ENCODE results near the gene EZH1. TPM values are rescaled to one million over a fixed set of nuclear protein-coding genes. Genes with fewer than 3 reads are reported as not detected.

Gene EZH1
- total RNA-seq, 1 experiment from 2014 or later, result 16.9 TPM

- no peaks in the 10 kb centered on the region for H3K36me3 ChIP-seq (ENCODE audit: control insufficient read depth, insufficient read depth, low read length)
- CTCF ChIA-PET, result interaction anchor here (0.7 kb wide), 1 partner anchor 183 kb away, joined by 4 read pairs; no protein-coding TSS in a partner anchor
- BruUV-seq (replicated peaks), result no TSS peak
- Mint-ChIP-seq H3K36me3 (ENCODE audit: insufficient read depth, unreplicated experiment) (no peaks in the 10 kb centered on the region), H3K27me3 (ENCODE audit: insufficient read depth, unreplicated experiment) (peaks cover 6% of the 10 kb centered on the region), H3K4me3 (ENCODE audit: unreplicated experiment) (no peak overlapping the region), H3K27ac (ENCODE audit: unreplicated experiment) (no peak overlapping the region), H3K9me3 (ENCODE audit: unreplicated experiment) (no peaks in the 10 kb centered on the region), H3K4me1 (ENCODE audit: low read depth, unreplicated experiment) (peaks cover 10% of the 10 kb centered on the region)
- no peak for TF ChIP-seq CTCF (IDR thresholded peaks at IDR 0.05; ENCODE audit: insufficient read depth in 1 of 2, low read depth in 1 of 2, low read length in 1 of 2, severe bottlenecking in 1 of 2, unreplicated experiment in 1 of 2)
- intact Hi-C loops (cut with micrococcal nuclease; ENCODE audit: unreplicated experiment), result no loop called here
- no peaks in the 10 kb centered on the region for H3K9me3 ChIP-seq
- no peaks in the 10 kb centered on the region for H3K27me3 ChIP-seq (replicated peaks; ENCODE audit: control insufficient read depth, insufficient read depth, low read length)
- no peak overlapping the region for H3K4me3 ChIP-seq (ENCODE audit: low read depth, low read length)
- H3K4me1 ChIP-seq, result no peaks in the 10 kb centered on the region
- POLR2A ChIA-PET, result interaction anchor here (1.6 kb wide), 1 partner anchor 12 kb away, joined by 3 read pairs; no protein-coding TSS in a partner anchor
- DNase-seq, result no peak
Measured at GRCh38 chr17:42751628-42752027, 6.8 kb upstream of the EZH1 start.

- Histone ChIP-seq H3K27me3 (replicated peaks; ENCODE audit: control insufficient read depth, insufficient read depth, low read length) (no peaks in the 10 kb centered on the region), H3K36me3 (ENCODE audit: control insufficient read depth, insufficient read depth, low read length) (no peaks in the 10 kb centered on the region), H3K9me3 (no peaks in the 10 kb centered on the region), H3K4me1 (no peaks in the 10 kb centered on the region), H3K4me3 (ENCODE audit: low read depth, low read length) (no peak overlapping the region)
- Mint-ChIP-seq H3K27me3 (ENCODE audit: insufficient read depth, unreplicated experiment) (peaks cover 6% of the 10 kb centered on the region), H3K9me3 (ENCODE audit: unreplicated experiment) (no peaks in the 10 kb centered on the region), H3K36me3 (ENCODE audit: insufficient read depth, unreplicated experiment) (no peaks in the 10 kb centered on the region), H3K27ac (ENCODE audit: unreplicated experiment) (no peak overlapping the region), H3K4me1 (ENCODE audit: low read depth, unreplicated experiment) (peaks cover 10% of the 10 kb centered on the region), H3K4me3 (ENCODE audit: unreplicated experiment) (no peak overlapping the region)
- no peak for TF ChIP-seq CTCF (IDR thresholded peaks at IDR 0.05; ENCODE audit: insufficient read depth in 1 of 2, low read depth in 1 of 2, low read length in 1 of 2, severe bottlenecking in 1 of 2, unreplicated experiment in 1 of 2)
- no peak for DNase-seq
- CTCF ChIA-PET, result interaction anchor here (1.5 to 2.7 kb wide), 2 partner anchors 10 to 13 kb away, joined by 4 to 10 read pairs; no protein-coding TSS in a partner anchor
- BruUV-seq (replicated peaks), result no TSS peak
- intact Hi-C loops (cut with micrococcal nuclease; ENCODE audit: unreplicated experiment), result no loop called here
- POLR2A ChIA-PET, result interaction anchor here (1.6 kb wide), 1 partner anchor 13 kb away, joined by 3 read pairs; no protein-coding TSS in a partner anchor
Measured at GRCh38 chr17:42750739-42751344, 6.0 kb upstream of the EZH1 start.

- H3K9me3 ChIP-seq, result no peaks in the 10 kb centered on the region
- Mint-ChIP-seq H3K4me3 (ENCODE audit: unreplicated experiment) (no peak overlapping the region), H3K36me3 (ENCODE audit: insufficient read depth, unreplicated experiment) (peaks cover 13% of the 10 kb centered on the region), H3K4me1 (ENCODE audit: low read depth, unreplicated experiment) (peaks cover 16% of the 10 kb centered on the region), H3K27ac (ENCODE audit: unreplicated experiment) (no peak overlapping the region), H3K9me3 (ENCODE audit: unreplicated experiment) (no peaks in the 10 kb centered on the region), H3K27me3 (ENCODE audit: insufficient read depth, unreplicated experiment) (peaks cover 6% of the 10 kb centered on the region)
- ChIA-PET POLR2A (no interaction called here), CTCF (interaction anchor here (0.6 to 2.7 kb wide), 3 partner anchors 14 to 267 kb away, joined by 3 to 10 read pairs (median 3); no protein-coding TSS in a partner anchor)
- BruUV-seq (replicated peaks), result no TSS peak
- H3K4me1 ChIP-seq, result 0 out of 2 replicates have a peak, but pooled peaks cover under 1% of the 10 kb centered on the region
- TF ChIP-seq CTCF (IDR thresholded peaks at IDR 0.05; ENCODE audit: insufficient read depth in 1 of 2, low read depth in 1 of 2, low read length in 1 of 2, severe bottlenecking in 1 of 2, unreplicated experiment in 1 of 2), result no peak
- DNase-seq, result no peak
- no peaks in the 10 kb centered on the region for H3K27me3 ChIP-seq (replicated peaks; ENCODE audit: control insufficient read depth, insufficient read depth, low read length)
- H3K36me3 ChIP-seq (ENCODE audit: control insufficient read depth, insufficient read depth, low read length), result no peaks in the 10 kb centered on the region
- no peak overlapping the region for H3K4me3 ChIP-seq (ENCODE audit: low read depth, low read length)
- intact Hi-C loops (cut with micrococcal nuclease; ENCODE audit: unreplicated experiment), result no loop called here
Measured at GRCh38 chr17:42748908-42749798, 4.3 kb upstream of the EZH1 start.
